GM23338 (cell line): ENCODE results near the gene S100A7A. TPM values are rescaled to one million over a fixed set of nuclear protein-coding genes. Genes with fewer than 3 reads are reported as not detected.

Source experiments
- ATAC-seq: fragments of 200-7000 bp; cut with Tn5 transposase; 3 replicates; pipeline ENCODE4 v1.9.1; 2020
- DNase-seq: peaks from one replicate; pipeline ENCODE4 v3.0.0-alpha.2; 2015; ENCODE audit warnings: low spot score
- H2AFZ ChIP-seq: fragments of 200-600 bp; sonication (generic); 2 replicates; pipeline ENCODE4 v1.8.0; 2016; ENCODE audit warnings: antibody characterized with exemption, mild to moderate bottlenecking, moderate library complexity
- H3F3A ChIP-seq: fragments of 200-600 bp; sonication (generic); replicated peaks from 2 replicates; pipeline ENCODE4 v1.8.0; 2017; ENCODE audit warnings: antibody characterized with exemption, mixed run types, low read depth
- H3K27ac ChIP-seq: fragments of 200-600 bp; sonication (generic); 2 replicates; pipeline ENCODE4 v1.6.1; 2016; ENCODE audit warnings: low read depth
- H3K27me3 ChIP-seq: fragments of 200-600 bp; sonication (generic); 2 replicates; pipeline ENCODE4 v1.8.0; 2016; ENCODE audit warnings: mild to moderate bottlenecking, mixed run types, moderate library complexity; ENCODE audit not compliant: insufficient read depth
- H3K36me3 ChIP-seq: fragments of 200-600 bp; sonication (generic); 2 replicates; pipeline ENCODE4 v1.8.0; 2016; ENCODE audit warnings: mild to moderate bottlenecking; ENCODE audit not compliant: insufficient read depth
- H3K4me1 ChIP-seq: fragments of 200-600 bp; sonication (generic); 2 replicates; pipeline ENCODE4 v1.8.0; 2016; ENCODE audit warnings: mild to moderate bottlenecking, moderate library complexity; ENCODE audit not compliant: insufficient read depth
- H3K4me2 ChIP-seq: fragments of 200-600 bp; sonication (generic); 2 replicates; pipeline ENCODE4 v1.7.1; 2017; ENCODE audit warnings: mixed run types
- H3K4me3 ChIP-seq: fragments of 200-600 bp; sonication (generic); 2 replicates; pipeline ENCODE4 v1.6.1; 2016; ENCODE audit warnings: mixed run types
- H3K79me2 ChIP-seq: fragments of 200-600 bp; sonication (generic); replicated peaks from 2 replicates; pipeline ENCODE4 v1.8.0; 2017; ENCODE audit warnings: mild to moderate bottlenecking; ENCODE audit not compliant: insufficient read depth
- H3K9me2 ChIP-seq: fragments of 200-600 bp; sonication (generic); 2 replicates; pipeline ENCODE4 v1.8.0; 2017; ENCODE audit not compliant: insufficient read depth
- H4K20me1 ChIP-seq: fragments of 200-600 bp; sonication (generic); replicated peaks from 2 replicates; pipeline ENCODE4 v1.8.0; 2017; ENCODE audit warnings: mild to moderate bottlenecking; ENCODE audit not compliant: insufficient read depth
- H3K27ac Mint-ChIP-seq: 2 replicates; pipeline ENCODE4 v1.8.0; 2020; ENCODE audit warnings: inconsistent platforms, mild to moderate bottlenecking, moderate library complexity, mixed read lengths
- H3K27me3 Mint-ChIP-seq: 3 replicates; pipeline ENCODE4 v1.8.0; 2022; ENCODE audit warnings: low read depth, mild to moderate bottlenecking, moderate library complexity, mixed read lengths, inconsistent platforms; ENCODE audit not compliant: insufficient read depth, poor library complexity
- H3K36me3 Mint-ChIP-seq: 3 replicates; pipeline ENCODE4 v1.8.0; 2021; ENCODE audit warnings: low read depth, mild to moderate bottlenecking, inconsistent platforms, moderate library complexity, mixed read lengths
- H3K4me1 Mint-ChIP-seq: 3 replicates; pipeline ENCODE4 v1.8.0; 2020; ENCODE audit warnings: mild to moderate bottlenecking, inconsistent platforms, mixed read lengths
- H3K4me3 Mint-ChIP-seq: 3 replicates; pipeline ENCODE4 v1.8.0; 2021; ENCODE audit warnings: moderate library complexity, mild to moderate bottlenecking, inconsistent platforms, mixed read lengths
- H3K9me3 Mint-ChIP-seq: 3 replicates; pipeline ENCODE4 v1.8.0; 2020; ENCODE audit warnings: moderate library complexity, mild to moderate bottlenecking, inconsistent platforms, mixed read lengths
- CTCF ChIP-seq, 2 experiments: fragments of 200-600 bp in 1 of 2; sonication (generic) in 1 of 2; conservative IDR thresholded peaks; 2 replicates each; pipeline versions ENCODE4 v1.5.1 to v1.6.1; 2016 to 2017; ENCODE audit warnings: antibody characterized with exemption in 2 of 2, low read depth in 2 of 2, mild to moderate bottlenecking in 2 of 2, moderate library complexity in 1 of 2
- ETS1 ChIP-seq: IDR thresholded peaks from 2 replicates; pipeline ENCODE4 v1.6.1; 2016; ENCODE audit warnings: antibody characterized with exemption
- EZH2 ChIP-seq: fragments of 200-600 bp; sonication (generic); IDR thresholded peaks from one replicate; pipeline ENCODE4 v1.8.0; 2017; ENCODE audit warnings: antibody characterized with exemption, mild to moderate bottlenecking, low read depth; ENCODE audit not compliant: unreplicated experiment
- EZH2phosphoT487 ChIP-seq: fragments of 200-600 bp; sonication (generic); IDR thresholded peaks from one replicate; pipeline ENCODE4 v1.8.1; 2018; ENCODE audit warnings: antibody characterized with exemption; ENCODE audit not compliant: unreplicated experiment
- JUNB ChIP-seq: IDR thresholded peaks from one replicate; pipeline ENCODE4 v1.6.1; 2016; ENCODE audit warnings: antibody characterized with exemption; ENCODE audit not compliant: unreplicated experiment
- NANOG ChIP-seq: IDR thresholded peaks from 2 replicates; pipeline ENCODE4 v1.6.1; 2016; ENCODE audit warnings: antibody characterized with exemption, borderline replicate concordance
- POLR2AphosphoS5 ChIP-seq: IDR thresholded peaks from 2 replicates; pipeline ENCODE4 v1.6.1; 2016; ENCODE audit warnings: antibody characterized with exemption, low read depth
- STAT1 ChIP-seq: IDR thresholded peaks from one replicate; pipeline ENCODE4 v1.6.1; 2016; ENCODE audit warnings: antibody characterized with exemption; ENCODE audit not compliant: unreplicated experiment
- ZNF114 ChIP-seq: fragments of 250-450 bp; sonication (Bioruptor Pico); IDR thresholded peaks from 2 replicates; pipeline ENCODE4 v1.5.0; 2020; ENCODE audit warnings: mild to moderate bottlenecking, moderate library complexity
- ZNF331 ChIP-seq: fragments of 250-450 bp; sonication (Bioruptor Pico); IDR thresholded peaks from 2 replicates; pipeline ENCODE4 v1.5.0; 2020; ENCODE audit warnings: low read depth, mild to moderate bottlenecking, moderate library complexity
- polyA plus RNA-seq: library from polyadenylated mRNA; unstranded; fragments of >200 nt; fragmentation: Nextera tagmentation; extraction: Ambion mirVana; gene quantifications from 2 replicates; pipeline ENCODE4 v1.2.1, GENCODE V29; 2016
- total RNA-seq: library from RNA; depleted of rRNA; stranded (reverse); fragments of >200 nt; shearing (Covaris generic); gene quantifications from 2 replicates; pipeline ENCODE4 v1.2.3, GENCODE V29; 2014
- TF ChIP-seq, protein P1 (sequence below): fragments of 250-450 bp; sonication (Bioruptor Pico); IDR thresholded peaks from 2 replicates; pipeline ENCODE4 v1.5.0; 2020; ENCODE audit warnings: mild to moderate bottlenecking, moderate library complexity
- TF ChIP-seq, protein P2 (sequence below): IDR thresholded peaks from one replicate; pipeline ENCODE4 v1.6.1; 2018; ENCODE audit warnings: antibody characterized with exemption; ENCODE audit not compliant: unreplicated experiment

S100A7A gene
- total and polyA plus RNA-seq, 2 experiments from 2014 or later: not detected

GRCh38 chr1:153470707-153471106, 54.4 kb downstream of the S100A7A start:
- H3K9me3 Mint-ChIP-seq: peaks cover 47% of the 10 kb centered on the region
- peaks cover 19% of the 10 kb centered on the region for H3K4me1 Mint-ChIP-seq

More at GRCh38 chr1:153470707-153471106, 54.4 kb downstream of the S100A7A start:
- Histone ChIP-seq H3K36me3 (peaks cover 2% of the 10 kb centered on the region; the same call in 1 of the 2 replicates), H2AFZ (no peak overlapping the region), H3K4me1 (peaks cover 10% of the 10 kb centered on the region), H3F3A (no peaks in the 10 kb centered on the region), H4K20me1 (no peaks in the 10 kb centered on the region), H3K9me2 (no peaks in the 10 kb centered on the region; the same call in 1 of the 2 replicates), H3K27ac (no peak overlapping the region), H3K27me3 (no peaks in the 10 kb centered on the region), H3K79me2 (no peaks in the 10 kb centered on the region), H3K4me3 (no peak overlapping the region), H3K4me2 (no peak overlapping the region)
- ATAC-seq (no peak), DNase-seq (no peak)
- TF ChIP-seq EZH2 (no peak), JUNB (no peak), ZNF114 (CRISPR knock-in tag) (no peak), NANOG (no peak), ETS1 (no peak), EZH2phosphoT487 (no peak), POLR2AphosphoS5 (no peak), ZNF331 (CRISPR knock-in tag) (no peak), STAT1 (no peak), CTCF (conservative IDR thresholded peaks at IDR 0.05; ENCODE audit: low read depth in 2 of 2) (no peak)
- TF ChIP-seq, protein P1, sequence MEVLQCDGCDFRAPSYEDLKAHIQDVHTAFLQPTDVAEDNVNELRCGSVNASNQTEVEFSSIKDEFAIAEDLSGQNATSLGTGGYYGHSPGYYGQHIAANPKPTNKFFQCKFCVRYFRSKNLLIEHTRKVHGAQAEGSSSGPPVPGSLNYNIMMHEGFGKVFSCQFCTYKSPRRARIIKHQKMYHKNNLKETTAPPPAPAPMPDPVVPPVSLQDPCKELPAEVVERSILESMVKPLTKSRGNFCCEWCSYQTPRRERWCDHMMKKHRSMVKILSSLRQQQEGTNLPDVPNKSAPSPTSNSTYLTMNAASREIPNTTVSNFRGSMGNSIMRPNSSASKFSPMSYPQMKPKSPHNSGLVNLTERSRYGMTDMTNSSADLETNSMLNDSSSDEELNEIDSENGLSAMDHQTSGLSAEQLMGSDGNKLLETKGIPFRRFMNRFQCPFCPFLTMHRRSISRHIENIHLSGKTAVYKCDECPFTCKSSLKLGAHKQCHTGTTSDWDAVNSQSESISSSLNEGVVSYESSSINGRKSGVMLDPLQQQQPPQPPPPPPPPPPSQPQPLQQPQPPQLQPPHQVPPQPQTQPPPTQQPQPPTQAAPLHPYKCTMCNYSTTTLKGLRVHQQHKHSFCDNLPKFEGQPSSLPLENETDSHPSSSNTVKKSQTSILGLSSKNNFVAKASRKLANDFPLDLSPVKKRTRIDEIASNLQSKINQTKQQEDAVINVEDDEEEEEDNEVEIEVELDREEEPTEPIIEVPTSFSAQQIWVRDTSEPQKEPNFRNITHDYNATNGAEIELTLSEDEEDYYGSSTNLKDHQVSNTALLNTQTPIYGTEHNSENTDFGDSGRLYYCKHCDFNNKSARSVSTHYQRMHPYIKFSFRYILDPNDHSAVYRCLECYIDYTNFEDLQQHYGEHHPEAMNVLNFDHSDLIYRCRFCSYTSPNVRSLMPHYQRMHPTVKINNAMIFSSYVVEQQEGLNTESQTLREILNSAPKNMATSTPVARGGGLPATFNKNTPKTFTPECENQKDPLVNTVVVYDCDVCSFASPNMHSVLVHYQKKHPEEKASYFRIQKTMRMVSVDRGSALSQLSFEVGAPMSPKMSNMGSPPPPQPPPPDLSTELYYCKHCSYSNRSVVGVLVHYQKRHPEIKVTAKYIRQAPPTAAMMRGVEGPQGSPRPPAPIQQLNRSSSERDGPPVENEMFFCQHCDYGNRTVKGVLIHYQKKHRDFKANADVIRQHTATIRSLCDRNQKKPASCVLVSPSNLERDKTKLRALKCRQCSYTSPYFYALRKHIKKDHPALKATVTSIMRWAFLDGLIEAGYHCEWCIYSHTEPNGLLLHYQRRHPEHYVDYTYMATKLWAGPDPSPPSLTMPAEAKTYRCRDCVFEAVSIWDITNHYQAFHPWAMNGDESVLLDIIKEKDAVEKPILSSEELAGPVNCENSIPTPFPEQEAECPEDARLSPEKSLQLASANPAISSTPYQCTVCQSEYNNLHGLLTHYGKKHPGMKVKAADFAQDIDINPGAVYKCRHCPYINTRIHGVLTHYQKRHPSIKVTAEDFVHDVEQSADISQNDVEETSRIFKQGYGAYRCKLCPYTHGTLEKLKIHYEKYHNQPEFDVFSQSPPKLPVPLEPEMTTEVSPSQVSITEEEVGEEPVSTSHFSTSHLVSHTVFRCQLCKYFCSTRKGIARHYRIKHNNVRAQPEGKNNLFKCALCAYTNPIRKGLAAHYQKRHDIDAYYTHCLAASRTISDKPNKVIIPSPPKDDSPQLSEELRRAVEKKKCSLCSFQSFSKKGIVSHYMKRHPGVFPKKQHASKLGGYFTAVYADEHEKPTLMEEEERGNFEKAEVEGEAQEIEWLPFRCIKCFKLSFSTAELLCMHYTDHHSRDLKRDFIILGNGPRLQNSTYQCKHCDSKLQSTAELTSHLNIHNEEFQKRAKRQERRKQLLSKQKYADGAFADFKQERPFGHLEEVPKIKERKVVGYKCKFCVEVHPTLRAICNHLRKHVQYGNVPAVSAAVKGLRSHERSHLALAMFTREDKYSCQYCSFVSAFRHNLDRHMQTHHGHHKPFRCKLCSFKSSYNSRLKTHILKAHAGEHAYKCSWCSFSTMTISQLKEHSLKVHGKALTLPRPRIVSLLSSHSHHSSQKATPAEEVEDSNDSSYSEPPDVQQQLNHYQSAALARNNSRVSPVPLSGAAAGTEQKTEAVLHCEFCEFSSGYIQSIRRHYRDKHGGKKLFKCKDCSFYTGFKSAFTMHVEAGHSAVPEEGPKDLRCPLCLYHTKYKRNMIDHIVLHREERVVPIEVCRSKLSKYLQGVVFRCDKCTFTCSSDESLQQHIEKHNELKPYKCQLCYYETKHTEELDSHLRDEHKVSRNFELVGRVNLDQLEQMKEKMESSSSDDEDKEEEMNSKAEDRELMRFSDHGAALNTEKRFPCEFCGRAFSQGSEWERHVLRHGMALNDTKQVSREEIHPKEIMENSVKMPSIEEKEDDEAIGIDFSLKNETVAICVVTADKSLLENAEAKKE: no peak
- TF ChIP-seq, protein P2, sequence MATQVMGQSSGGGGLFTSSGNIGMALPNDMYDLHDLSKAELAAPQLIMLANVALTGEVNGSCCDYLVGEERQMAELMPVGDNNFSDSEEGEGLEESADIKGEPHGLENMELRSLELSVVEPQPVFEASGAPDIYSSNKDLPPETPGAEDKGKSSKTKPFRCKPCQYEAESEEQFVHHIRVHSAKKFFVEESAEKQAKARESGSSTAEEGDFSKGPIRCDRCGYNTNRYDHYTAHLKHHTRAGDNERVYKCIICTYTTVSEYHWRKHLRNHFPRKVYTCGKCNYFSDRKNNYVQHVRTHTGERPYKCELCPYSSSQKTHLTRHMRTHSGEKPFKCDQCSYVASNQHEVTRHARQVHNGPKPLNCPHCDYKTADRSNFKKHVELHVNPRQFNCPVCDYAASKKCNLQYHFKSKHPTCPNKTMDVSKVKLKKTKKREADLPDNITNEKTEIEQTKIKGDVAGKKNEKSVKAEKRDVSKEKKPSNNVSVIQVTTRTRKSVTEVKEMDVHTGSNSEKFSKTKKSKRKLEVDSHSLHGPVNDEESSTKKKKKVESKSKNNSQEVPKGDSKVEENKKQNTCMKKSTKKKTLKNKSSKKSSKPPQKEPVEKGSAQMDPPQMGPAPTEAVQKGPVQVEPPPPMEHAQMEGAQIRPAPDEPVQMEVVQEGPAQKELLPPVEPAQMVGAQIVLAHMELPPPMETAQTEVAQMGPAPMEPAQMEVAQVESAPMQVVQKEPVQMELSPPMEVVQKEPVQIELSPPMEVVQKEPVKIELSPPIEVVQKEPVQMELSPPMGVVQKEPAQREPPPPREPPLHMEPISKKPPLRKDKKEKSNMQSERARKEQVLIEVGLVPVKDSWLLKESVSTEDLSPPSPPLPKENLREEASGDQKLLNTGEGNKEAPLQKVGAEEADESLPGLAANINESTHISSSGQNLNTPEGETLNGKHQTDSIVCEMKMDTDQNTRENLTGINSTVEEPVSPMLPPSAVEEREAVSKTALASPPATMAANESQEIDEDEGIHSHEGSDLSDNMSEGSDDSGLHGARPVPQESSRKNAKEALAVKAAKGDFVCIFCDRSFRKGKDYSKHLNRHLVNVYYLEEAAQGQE: no peak
- H3K36me3 Mint-ChIP-seq: peaks cover 26% of the 10 kb centered on the region
- peaks cover 2% of the 10 kb centered on the region for H3K27me3 Mint-ChIP-seq
- H3K4me3 Mint-ChIP-seq: no peak overlapping the region
- H3K27ac Mint-ChIP-seq: no peak overlapping the region
